ENCODE measurements around the gene GRIK1. TPM values are rescaled to one million over a fixed set of nuclear protein-coding genes. Genes with fewer than 3 reads are reported as not detected.

GRIK1 gene
- total RNA-seq, 1 donor from 2014 or later, result 0.39 TPM

- no peak for DNase-seq (ENCODE audit: low read depth in 2 of 2)
Observed at GRCh38 chr21:29718081-29718815, 221.5 kb downstream of the GRIK1 start.

DNA sequence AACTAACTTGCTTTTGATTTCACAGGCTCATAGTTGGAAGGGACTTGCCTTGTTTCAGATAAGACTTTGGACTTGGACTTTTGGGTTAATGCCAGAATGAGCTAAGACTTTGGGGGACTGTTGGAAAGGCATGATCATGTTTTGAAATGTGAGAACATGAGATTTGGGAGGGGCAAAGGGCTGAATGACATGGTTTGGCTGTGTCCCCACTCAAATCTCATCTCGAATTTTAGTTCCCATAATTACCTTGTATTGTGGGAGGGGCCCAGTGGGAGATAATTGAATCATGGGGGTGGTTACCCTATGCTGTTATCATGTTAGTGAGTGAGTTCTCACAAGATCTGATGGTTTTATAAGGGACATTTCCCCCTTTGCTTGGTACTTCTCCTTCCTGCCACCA, 222.1 kb downstream of the GRIK1 start:
- no peak for DNase-seq (ENCODE audit: low read depth in 2 of 2)

DNA sequence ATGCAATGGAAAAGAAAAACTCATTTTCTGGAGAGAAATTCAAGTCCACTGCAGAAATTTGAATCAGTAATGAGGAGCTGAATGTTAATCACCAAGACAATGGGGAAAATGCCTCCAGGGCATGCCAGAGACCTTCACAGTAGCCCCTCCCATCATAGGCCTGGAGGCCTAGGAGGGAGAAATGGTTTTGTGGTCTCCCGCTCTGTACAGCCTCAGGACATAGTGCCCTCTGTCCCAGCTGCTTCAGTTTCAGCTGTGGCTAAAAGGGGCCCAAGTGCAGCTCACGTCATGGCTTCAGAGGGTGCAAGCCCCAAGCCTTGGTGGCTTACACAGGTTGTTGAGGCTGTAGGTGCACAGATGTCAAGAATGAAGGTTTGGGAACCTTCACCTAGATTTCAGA, 223.0 kb downstream of the GRIK1 start:
- DNase-seq (ENCODE audit: low read depth in 2 of 2), result no peak

- DNase-seq (ENCODE audit: low read depth in 2 of 2), result no peak
Observed at GRCh38 chr21:29715089-29715488, 224.7 kb downstream of the GRIK1 start.

GRCh38 chr21:29712818-29713217, 227.0 kb downstream of the GRIK1 start:
- no peak for DNase-seq (ENCODE audit: low read depth in 2 of 2)

DNA sequence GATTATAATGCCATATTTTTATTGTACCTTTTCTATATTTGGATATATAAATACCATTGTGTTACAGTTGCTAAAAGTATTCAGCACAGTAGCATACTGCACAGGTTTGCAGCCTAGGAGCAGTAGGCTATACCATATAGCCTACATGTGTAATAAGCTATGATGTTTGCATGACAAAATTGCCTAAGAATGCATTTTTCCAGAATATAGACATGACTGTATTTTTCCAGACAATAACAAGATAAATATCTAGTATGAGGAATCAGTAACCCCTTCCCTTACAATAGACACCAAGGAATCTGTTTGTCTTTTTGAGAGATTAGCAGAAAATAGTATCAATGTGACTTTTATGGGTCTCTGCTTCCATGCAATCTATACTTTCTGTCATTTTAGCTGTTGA, 228.6 kb downstream of the GRIK1 start:
- DNase-seq (ENCODE audit: low read depth in 2 of 2), result no peak

- DNase-seq (ENCODE audit: low read depth in 2 of 2), result no peak
Observed at GRCh38 chr21:29710498-29710897, 229.3 kb downstream of the GRIK1 start.

DNA sequence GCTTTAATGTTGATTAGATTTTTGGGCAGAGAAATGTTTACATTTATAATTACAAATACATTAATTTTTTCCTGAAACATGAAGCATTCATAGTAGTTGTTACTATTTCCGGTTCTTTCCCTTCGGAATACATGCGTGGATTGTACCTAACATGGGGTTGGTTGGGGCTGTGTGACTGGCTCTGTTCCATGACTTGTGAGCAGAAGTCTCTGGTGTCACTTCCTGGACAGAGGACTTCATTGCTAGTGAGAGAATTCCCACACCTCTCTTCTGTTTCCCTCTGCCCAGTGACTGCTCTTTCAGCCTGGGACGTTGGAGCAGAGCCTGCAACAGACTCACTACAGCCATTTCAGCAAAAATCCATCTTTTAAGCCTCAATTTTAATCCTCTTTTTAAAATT, 231.4 kb downstream of the GRIK1 start:
- peak; percentile 1 to 10 for DNase-seq (ENCODE audit: low read depth in 2 of 2)

GRCh38 chr21:29704719-29705118, 235.1 kb downstream of the GRIK1 start:
- DNase-seq (ENCODE audit: low read depth in 2 of 2), result no peak

DNA sequence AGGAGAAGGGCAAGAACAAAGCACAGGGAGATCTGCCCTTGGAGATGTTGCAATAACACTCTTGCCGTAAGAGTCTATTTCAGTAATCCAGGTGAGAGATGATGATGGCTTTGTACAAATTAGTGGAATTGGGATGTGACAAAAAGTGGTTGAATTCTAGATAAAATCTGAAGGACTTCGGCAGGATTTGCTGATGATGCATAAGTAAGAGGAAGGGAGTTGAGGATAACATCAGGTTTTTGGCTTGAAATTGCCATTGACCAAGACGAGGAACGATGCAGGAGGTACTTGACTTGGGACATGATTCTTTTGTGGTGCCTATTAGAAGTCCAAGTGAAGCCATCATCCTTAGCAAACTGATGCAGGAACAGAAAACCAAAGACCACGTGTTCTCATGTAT, 238.1 kb downstream of the GRIK1 start:
- DNase-seq (ENCODE audit: low read depth in 2 of 2), result no peak

GRCh38 chr21:29697555-29698193, 242.1 kb downstream of the GRIK1 start:
- DNase-seq (ENCODE audit: low read depth in 2 of 2), result no peak

GRCh38 chr21:29696937-29697336, 242.9 kb downstream of the GRIK1 start:
- no peak for DNase-seq (ENCODE audit: low read depth in 2 of 2)

DNA sequence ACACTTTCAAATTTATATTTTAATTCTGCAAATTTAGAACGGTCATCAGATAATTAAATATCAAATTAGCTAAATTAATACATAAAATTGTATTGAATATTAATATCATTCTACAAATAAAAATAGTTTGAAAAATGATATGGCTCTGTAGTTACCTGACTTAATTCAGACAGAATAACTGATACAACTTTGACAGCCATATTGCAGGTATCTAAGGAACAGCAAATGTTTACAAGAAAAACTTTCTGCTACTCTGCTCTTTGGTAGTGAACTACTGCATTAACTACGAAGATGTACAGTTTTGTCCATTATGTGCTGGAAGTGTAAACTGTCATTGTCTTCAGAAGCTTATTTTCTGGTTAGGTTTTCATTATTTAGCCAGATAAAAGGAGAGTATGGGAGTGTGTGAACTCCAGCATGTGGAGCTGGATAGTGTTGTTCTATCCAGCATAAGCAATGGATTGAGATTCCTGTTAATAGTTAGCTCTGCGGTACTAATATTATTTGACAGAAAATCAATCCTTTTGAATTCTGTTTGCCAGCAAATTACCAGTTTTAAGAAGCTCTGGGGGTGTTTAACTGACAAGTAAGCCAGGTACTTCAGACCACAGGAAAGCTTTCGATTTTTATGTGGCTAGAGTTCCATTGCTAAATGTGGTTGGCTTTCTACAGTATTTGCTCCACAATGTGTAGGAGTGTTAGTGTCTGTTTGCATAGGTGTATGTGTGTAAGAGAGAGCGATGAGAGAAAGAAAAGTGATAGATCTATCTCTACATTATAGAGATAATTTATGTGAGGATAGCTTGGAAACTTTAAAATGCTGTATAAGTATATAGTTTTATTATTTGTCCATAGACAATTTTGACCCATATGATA, 247.9 kb downstream of the GRIK1 start:
- no peak for DNase-seq (ENCODE audit: low read depth in 2 of 2)

DNA sequence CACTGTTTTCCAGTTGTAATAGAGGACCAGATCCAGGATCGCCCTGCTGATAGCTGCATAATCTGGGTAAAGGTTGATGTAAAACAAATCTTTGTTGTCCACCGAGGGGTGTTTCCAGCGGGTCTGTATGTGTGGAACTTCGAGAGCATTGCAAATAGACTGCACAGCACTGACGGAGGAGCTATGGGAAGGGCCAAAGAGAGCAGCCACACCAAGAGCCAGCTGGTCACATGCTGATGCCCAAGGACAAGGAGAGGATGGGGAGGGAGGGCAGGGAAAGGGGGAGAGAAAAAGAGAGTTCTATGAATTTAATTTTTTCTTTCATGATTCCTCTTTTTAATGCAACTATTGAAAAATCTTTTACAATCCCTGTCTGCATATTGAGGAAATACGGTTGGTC, 250.0 kb downstream of the GRIK1 start:
- DNase-seq (ENCODE audit: low read depth in 2 of 2), result no peak

- no peak for DNase-seq (ENCODE audit: low read depth in 2 of 2)
Observed at GRCh38 chr21:29684106-29684505, 255.7 kb downstream of the GRIK1 start.

- DNase-seq (ENCODE audit: low read depth in 2 of 2), result no peak
Observed at GRCh38 chr21:29682800-29683199, 257.0 kb downstream of the GRIK1 start.

- no peak for DNase-seq (ENCODE audit: low read depth in 2 of 2)
Observed at GRCh38 chr21:29680273-29680672, 259.5 kb downstream of the GRIK1 start.

DNA sequence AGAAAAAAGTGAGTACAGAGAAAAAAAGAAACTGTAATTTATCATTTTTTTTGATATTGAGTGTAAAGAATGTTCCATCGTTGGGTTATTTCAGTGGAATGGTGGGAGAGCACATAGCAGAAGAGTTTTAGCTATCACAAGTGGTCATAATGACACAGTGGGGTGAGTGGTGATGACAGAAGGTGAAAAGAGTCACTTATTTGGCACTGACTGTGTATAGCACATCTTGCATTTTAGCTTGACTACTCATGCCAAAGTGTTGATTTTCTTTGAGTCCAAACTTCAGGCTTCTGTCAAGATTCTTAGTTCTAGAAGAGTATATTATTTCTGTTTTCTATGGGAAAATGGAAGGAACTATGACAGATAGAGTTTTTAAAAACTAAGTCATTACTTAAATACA, 261.2 kb downstream of the GRIK1 start:
- no peak for DNase-seq (ENCODE audit: low read depth in 2 of 2)

DNA sequence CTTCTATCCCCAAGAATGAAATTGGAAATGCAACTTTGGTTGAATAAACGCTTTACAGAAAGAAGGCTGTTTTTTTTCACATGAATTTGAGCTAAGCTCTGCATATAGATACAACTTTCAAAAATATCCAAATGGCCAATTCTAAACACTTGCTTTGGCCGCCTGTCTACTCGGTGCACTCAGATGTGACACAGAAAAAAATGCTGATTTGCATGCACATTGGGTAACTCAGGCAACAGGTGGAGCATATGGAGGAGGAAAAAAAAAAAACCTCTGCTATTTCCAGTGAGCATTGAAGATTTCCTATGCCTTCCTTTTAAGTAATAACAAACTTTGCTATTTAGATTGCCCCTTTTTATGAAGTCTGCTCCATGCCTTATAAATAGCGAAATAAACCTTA, 262.5 kb downstream of the GRIK1 start:
- no peak for DNase-seq (ENCODE audit: low read depth in 2 of 2)

DNA sequence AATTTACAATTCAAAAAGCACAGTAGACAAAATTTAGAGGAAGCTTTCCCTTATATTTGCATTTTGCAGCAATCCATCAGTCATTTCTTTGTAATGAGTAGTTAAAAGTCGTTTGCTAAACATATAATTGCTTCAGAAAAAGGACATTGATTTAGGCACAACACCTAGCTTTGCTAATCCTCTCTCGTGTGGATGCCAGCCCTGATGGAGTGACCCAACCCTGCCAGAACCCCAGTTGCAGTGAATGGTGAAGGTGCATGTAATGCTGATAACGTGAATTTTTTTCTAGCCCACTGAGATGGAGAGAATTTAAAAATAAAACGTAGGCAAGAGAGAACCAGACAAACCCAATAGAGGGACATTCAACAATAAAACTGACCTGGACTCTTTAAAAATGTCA, 263.4 kb downstream of the GRIK1 start:
- DNase-seq (ENCODE audit: low read depth in 2 of 2), result no peak

- DNase-seq (ENCODE audit: low read depth in 2 of 2), result no peak
Observed at GRCh38 chr21:29675451-29675850, 264.3 kb downstream of the GRIK1 start.

DNA sequence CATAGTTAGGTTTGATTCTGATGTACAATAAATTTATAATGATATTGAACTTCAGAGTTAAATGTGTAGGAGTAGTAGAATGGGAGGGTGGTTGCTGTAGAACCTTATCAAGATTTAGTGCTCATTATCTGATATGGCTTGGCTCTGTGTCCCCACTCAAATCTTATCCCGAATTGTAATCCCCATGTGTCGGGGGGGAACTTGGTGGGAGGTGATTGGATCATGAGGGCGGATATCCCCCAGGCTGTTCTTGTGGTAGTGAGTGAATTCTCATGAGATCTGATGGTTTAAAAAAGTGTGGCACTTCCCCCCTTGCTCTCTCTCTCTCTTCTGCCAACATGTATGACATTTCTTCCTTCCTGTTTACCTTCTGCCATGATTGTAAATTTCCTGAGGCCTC, 265.5 kb downstream of the GRIK1 start:
- DNase-seq (ENCODE audit: low read depth in 2 of 2), result no peak

Measured in dermis microvascular lymphatic vessel endothelial cell (primary cell).